H1 (cell line): ENCODE results near the gene EPB41L2. TPM values are rescaled to one million over a fixed set of nuclear protein-coding genes. Genes with fewer than 3 reads are reported as not detected.

Experiments used
- KDM4A ChIP-seq: IDR thresholded peaks from one replicate; pipeline ENCODE4 v1.7.1; 2012; ENCODE audit warnings: low read depth, mild to moderate bottlenecking, moderate library complexity, low read length, inconsistent platforms; ENCODE audit not compliant: severe bottlenecking
- POLR2A ChIP-seq, 2 experiments: IDR thresholded peaks; 1 replicate in 1 of 2; 2 replicates in 1 of 2; pipeline ENCODE4 v1.6.1; 2011; ENCODE audit warnings: low read depth in 2 of 2, low read length in 2 of 2, mild to moderate bottlenecking in 2 of 2; ENCODE audit errors: control extremely low read depth in 1 of 2
- RBBP5 ChIP-seq: IDR thresholded peaks from 2 replicates; pipeline ENCODE4 v1.7.1; 2012; ENCODE audit warnings: low read depth, mild to moderate bottlenecking, inconsistent platforms, low read length, moderate library complexity, borderline replicate concordance
- SP1 ChIP-seq: IDR thresholded peaks from 2 replicates; pipeline ENCODE4 v1.6.1; 2011; ENCODE audit warnings: low read depth, low read length
- SP2 ChIP-seq: IDR thresholded peaks from 2 replicates; pipeline ENCODE4 v1.6.1; 2012; ENCODE audit warnings: mild to moderate bottlenecking, low read length, inconsistent platforms
- TAF7 ChIP-seq: optimal IDR thresholded peaks from 2 replicates; pipeline ENCODE3; 2011; ENCODE audit warnings: low read depth, mild to moderate bottlenecking, inconsistent platforms, low read length, moderate library complexity, borderline replicate concordance
- polyA plus RNA-seq, 7 experiments: library from polyadenylated mRNA; depleted of rRNA in 3 of 7; stranded (reverse) in 5 of 7; unstranded in 2 of 7; fragments of >200 nt in 5 of 7; fragments of 200-250 nt in 2 of 7; gene quantifications; 1 replicate in 5 of 7; 2 replicates in 1 of 7; 4 replicates in 1 of 7; pipeline versions ENCODE4 v1.2.1 to v1.2.3, GENCODE V29; 2011 to 2013; ENCODE audit warnings: missing spikeins in 2 of 7, mixed read lengths in 2 of 7
- total RNA-seq: library from RNA; stranded (reverse); fragmentation: NEBNext Ultra II Directional; extraction: Animal tissue kit (Norgen Biotek cat#: 25700); gene quantifications from 2 replicates; pipeline ENCODE4 v1.2.1, GENCODE V29; 2021
- TF ChIP-seq, protein P1 (sequence below): fragments of 300-600 bp; sonication (generic); IDR thresholded peaks from 2 replicates; pipeline ENCODE4 v1.7.1; 2012; ENCODE audit warnings: low read length, moderate library complexity, mild to moderate bottlenecking, inconsistent platforms; ENCODE audit not compliant: insufficient replicate concordance
- TF ChIP-seq, protein P2 (sequence below), 3 experiments: IDR thresholded peaks; 1 replicate in 2 of 3; 2 replicates in 1 of 3; pipeline versions ENCODE4 v1.5.1 to v1.6.1; 2011; ENCODE audit warnings: low read length in 3 of 3, mild to moderate bottlenecking in 3 of 3, inconsistent platforms in 2 of 3, low read depth in 1 of 3, moderate library complexity in 1 of 3; ENCODE audit not compliant: insufficient read depth in 1 of 3; ENCODE audit errors: control extremely low read depth in 1 of 3

The EPB41L2 gene
- total and polyA plus RNA-seq, 2 of the 8 experiments (the other 6 are each of a cell fraction or from before 2014, with no cell fraction given) = 22.5 to 123 TPM

DNA sequence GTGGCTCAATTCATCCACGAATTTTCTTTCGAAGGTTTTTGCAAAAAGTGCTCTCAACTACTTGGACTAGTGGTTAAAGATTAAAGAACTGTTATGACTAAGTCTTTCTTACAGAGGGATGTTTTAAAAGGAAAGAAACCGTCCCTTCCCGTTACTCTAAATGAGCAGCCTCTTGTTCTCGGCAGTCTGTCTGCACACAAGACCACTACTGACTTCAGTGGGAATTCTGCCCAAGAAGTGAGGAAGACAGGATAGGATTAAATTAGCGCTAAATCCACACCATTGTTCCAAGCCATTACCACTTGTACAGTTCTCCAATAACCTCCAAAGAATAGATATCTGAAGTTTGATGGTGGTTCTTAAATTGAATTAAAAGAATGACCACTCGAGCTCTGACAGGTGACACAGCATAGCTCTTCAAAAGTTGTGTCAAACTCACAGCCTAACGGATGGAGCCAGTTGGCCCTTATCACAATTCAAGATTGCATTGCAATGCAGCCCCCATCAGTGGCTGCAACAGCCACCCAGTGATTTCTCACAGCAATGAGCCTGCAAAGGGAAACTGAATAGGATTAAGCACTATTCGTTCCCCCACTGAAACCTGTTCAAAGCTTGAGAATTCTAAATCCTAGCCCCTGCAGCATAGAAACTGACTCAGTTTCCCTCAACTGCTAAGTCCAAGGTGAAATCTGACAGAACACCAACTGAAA lies 1.8 kb downstream of the EPB41L2 start (continued):
- TF ChIP-seq, protein P1, sequence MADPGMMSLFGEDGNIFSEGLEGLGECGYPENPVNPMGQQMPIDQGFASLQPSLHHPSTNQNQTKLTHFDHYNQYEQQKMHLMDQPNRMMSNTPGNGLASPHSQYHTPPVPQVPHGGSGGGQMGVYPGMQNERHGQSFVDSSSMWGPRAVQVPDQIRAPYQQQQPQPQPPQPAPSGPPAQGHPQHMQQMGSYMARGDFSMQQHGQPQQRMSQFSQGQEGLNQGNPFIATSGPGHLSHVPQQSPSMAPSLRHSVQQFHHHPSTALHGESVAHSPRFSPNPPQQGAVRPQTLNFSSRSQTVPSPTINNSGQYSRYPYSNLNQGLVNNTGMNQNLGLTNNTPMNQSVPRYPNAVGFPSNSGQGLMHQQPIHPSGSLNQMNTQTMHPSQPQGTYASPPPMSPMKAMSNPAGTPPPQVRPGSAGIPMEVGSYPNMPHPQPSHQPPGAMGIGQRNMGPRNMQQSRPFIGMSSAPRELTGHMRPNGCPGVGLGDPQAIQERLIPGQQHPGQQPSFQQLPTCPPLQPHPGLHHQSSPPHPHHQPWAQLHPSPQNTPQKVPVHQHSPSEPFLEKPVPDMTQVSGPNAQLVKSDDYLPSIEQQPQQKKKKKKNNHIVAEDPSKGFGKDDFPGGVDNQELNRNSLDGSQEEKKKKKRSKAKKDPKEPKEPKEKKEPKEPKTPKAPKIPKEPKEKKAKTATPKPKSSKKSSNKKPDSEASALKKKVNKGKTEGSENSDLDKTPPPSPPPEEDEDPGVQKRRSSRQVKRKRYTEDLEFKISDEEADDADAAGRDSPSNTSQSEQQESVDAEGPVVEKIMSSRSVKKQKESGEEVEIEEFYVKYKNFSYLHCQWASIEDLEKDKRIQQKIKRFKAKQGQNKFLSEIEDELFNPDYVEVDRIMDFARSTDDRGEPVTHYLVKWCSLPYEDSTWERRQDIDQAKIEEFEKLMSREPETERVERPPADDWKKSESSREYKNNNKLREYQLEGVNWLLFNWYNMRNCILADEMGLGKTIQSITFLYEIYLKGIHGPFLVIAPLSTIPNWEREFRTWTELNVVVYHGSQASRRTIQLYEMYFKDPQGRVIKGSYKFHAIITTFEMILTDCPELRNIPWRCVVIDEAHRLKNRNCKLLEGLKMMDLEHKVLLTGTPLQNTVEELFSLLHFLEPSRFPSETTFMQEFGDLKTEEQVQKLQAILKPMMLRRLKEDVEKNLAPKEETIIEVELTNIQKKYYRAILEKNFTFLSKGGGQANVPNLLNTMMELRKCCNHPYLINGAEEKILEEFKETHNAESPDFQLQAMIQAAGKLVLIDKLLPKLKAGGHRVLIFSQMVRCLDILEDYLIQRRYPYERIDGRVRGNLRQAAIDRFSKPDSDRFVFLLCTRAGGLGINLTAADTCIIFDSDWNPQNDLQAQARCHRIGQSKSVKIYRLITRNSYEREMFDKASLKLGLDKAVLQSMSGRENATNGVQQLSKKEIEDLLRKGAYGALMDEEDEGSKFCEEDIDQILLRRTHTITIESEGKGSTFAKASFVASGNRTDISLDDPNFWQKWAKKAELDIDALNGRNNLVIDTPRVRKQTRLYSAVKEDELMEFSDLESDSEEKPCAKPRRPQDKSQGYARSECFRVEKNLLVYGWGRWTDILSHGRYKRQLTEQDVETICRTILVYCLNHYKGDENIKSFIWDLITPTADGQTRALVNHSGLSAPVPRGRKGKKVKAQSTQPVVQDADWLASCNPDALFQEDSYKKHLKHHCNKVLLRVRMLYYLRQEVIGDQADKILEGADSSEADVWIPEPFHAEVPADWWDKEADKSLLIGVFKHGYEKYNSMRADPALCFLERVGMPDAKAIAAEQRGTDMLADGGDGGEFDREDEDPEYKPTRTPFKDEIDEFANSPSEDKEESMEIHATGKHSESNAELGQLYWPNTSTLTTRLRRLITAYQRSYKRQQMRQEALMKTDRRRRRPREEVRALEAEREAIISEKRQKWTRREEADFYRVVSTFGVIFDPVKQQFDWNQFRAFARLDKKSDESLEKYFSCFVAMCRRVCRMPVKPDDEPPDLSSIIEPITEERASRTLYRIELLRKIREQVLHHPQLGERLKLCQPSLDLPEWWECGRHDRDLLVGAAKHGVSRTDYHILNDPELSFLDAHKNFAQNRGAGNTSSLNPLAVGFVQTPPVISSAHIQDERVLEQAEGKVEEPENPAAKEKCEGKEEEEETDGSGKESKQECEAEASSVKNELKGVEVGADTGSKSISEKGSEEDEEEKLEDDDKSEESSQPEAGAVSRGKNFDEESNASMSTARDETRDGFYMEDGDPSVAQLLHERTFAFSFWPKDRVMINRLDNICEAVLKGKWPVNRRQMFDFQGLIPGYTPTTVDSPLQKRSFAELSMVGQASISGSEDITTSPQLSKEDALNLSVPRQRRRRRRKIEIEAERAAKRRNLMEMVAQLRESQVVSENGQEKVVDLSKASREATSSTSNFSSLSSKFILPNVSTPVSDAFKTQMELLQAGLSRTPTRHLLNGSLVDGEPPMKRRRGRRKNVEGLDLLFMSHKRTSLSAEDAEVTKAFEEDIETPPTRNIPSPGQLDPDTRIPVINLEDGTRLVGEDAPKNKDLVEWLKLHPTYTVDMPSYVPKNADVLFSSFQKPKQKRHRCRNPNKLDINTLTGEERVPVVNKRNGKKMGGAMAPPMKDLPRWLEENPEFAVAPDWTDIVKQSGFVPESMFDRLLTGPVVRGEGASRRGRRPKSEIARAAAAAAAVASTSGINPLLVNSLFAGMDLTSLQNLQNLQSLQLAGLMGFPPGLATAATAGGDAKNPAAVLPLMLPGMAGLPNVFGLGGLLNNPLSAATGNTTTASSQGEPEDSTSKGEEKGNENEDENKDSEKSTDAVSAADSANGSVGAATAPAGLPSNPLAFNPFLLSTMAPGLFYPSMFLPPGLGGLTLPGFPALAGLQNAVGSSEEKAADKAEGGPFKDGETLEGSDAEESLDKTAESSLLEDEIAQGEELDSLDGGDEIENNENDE = no peak
- TF ChIP-seq SP1 (no peak), RBBP5 (no peak), TAF7 (no peak), SP2 (no peak), POLR2A (IDR thresholded peaks at IDR 0.05; ENCODE audit: control extremely low read depth in 1 of 2, low read depth in 2 of 2, low read length in 2 of 2) (no peak), KDM4A (no peak)
- TF ChIP-seq, protein P2, sequence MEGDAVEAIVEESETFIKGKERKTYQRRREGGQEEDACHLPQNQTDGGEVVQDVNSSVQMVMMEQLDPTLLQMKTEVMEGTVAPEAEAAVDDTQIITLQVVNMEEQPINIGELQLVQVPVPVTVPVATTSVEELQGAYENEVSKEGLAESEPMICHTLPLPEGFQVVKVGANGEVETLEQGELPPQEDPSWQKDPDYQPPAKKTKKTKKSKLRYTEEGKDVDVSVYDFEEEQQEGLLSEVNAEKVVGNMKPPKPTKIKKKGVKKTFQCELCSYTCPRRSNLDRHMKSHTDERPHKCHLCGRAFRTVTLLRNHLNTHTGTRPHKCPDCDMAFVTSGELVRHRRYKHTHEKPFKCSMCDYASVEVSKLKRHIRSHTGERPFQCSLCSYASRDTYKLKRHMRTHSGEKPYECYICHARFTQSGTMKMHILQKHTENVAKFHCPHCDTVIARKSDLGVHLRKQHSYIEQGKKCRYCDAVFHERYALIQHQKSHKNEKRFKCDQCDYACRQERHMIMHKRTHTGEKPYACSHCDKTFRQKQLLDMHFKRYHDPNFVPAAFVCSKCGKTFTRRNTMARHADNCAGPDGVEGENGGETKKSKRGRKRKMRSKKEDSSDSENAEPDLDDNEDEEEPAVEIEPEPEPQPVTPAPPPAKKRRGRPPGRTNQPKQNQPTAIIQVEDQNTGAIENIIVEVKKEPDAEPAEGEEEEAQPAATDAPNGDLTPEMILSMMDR (IDR thresholded peaks at IDR 0.05; ENCODE audit: control extremely low read depth in 1 of 3, insufficient read depth in 1 of 3, low read depth in 1 of 3, low read length in 3 of 3) = no peak
